Measurements from ENCODE around the gene MGAT4A.
"Not testable (repeated sequence)": the region's sequence is repeated elsewhere in the genome, so short reads cannot be mapped to it uniquely, and the experiment has no call there.

MGAT4A gene

GRCh38 chr2:98728088-98728718 is 2.7 kb downstream of the MGAT4A start:
- DNase-seq = not testable (repeated sequence)

GRCh38 chr2:98727369-98728087 is 3.4 kb downstream of the MGAT4A start:
- DNase-seq = peak in 1 of 2 experiments; percentile 21

GRCh38 chr2:98726735-98727368 is 4.1 kb downstream of the MGAT4A start:
- DNase-seq = no peak

GRCh38 chr2:98726205-98726604 is 4.7 kb downstream of the MGAT4A start:
- peak in 1 of 2 experiments; percentile 26 for DNase-seq

- DNase-seq = no peak
Observed at GRCh38 chr2:98720286-98720685, 10.6 kb downstream of the MGAT4A start.

- no peak for DNase-seq
Observed at GRCh38 chr2:98717621-98718020, 13.3 kb downstream of the MGAT4A start.

GRCh38 chr2:98716786-98717185 is 14.1 kb downstream of the MGAT4A start:
- DNase-seq = no peak

GRCh38 chr2:98715812-98716451 is 15.0 kb downstream of the MGAT4A start:
- DNase-seq = no peak

GRCh38 chr2:98713332-98714015 is 17.5 kb downstream of the MGAT4A start:
- DNase-seq = no peak

- no peak for DNase-seq
Observed at GRCh38 chr2:98712145-98712544, 18.8 kb downstream of the MGAT4A start.

GRCh38 chr2:98711506-98711905 is 19.4 kb downstream of the MGAT4A start:
- no peak for DNase-seq

GRCh38 chr2:98710734-98711133 is 20.2 kb downstream of the MGAT4A start:
- no peak for DNase-seq

GRCh38 chr2:98709535-98709934 is 21.4 kb downstream of the MGAT4A start:
- peak; percentile 82 to 86 for DNase-seq

- no peak for DNase-seq
Observed at GRCh38 chr2:98708396-98709186, 22.3 kb downstream of the MGAT4A start.

GRCh38 chr2:98706591-98706990 is 24.3 kb downstream of the MGAT4A start:
- no peak for DNase-seq

- DNase-seq = no peak
Observed at GRCh38 chr2:98705333-98705617, 25.7 kb downstream of the MGAT4A start.

GRCh38 chr2:98704499-98705332 is 26.2 kb downstream of the MGAT4A start:
- DNase-seq = no peak

GRCh38 chr2:98703738-98704137 is 27.2 kb downstream of the MGAT4A start:
- DNase-seq = no peak

GRCh38 chr2:98702858-98703620 is 27.9 kb downstream of the MGAT4A start:
- DNase-seq = no peak

GRCh38 chr2:98702127-98702802 is 28.7 kb downstream of the MGAT4A start:
- DNase-seq = peak in 1 of 2 experiments; percentile 33
